GM19351 (cell line): Measurements from ENCODE around the gene DUSP8.

ENCODE experiments used
- ATAC-seq: cut with Tn5 transposase; IDR thresholded peaks from one replicate; pipeline ENCODE4 v1.9.1; 2021; ENCODE audit warnings: mild to moderate bottlenecking, moderate library complexity; ENCODE audit not compliant: unreplicated experiment

Gene DUSP8

DNA sequence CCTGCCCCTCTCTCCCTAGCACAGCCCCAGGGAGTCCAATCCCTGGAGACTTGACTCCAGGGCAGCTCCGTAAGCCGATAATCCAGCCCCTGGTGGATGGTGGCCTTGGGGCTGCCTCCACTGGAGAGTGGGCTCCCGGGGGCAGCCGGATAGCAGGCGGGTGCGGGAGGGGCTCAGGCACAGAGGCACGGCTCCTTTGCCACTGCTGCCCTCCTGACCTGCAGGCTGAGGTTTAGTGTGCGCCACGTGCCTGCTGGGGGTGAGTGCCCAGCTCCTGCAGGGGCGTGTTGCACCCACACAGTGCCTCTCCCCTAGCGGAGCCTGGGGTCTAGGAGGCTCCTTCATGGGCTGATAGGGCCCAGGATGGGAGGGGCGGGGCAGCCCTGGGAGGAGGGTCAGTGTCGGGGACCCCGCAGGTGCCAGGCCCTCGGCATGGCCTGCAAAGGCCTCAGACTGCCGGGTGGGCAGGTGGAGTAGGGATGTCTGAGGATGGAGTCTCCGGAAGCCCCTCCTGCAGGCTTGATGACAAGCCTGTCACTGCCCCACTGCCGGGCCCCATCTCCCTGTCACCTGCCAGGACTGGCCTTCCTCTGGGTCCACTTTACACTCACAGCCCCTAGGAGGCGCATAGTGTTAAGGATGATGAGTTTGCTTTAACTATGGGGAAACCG, 5.6 kb downstream of the DUSP8 start:
- ATAC-seq: no peak

DNA sequence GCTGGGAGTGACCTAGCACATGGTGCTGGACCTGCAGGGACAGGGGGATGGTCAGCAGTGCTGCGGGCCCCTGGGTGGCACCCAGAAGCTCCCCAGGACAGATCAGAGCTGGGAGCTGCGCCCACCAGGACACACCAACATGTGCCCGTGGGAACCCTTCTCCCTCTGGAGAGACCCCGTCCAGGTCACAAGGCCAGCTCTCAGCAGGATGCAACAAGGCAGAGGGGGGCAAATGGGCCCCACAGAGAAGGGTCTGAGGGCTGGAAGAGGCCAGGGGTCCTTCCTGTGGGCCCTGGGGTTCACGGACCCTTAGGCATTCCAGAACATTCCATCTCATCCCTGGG, 6.2 kb downstream of the DUSP8 start:
- ATAC-seq: no peak

DNA sequence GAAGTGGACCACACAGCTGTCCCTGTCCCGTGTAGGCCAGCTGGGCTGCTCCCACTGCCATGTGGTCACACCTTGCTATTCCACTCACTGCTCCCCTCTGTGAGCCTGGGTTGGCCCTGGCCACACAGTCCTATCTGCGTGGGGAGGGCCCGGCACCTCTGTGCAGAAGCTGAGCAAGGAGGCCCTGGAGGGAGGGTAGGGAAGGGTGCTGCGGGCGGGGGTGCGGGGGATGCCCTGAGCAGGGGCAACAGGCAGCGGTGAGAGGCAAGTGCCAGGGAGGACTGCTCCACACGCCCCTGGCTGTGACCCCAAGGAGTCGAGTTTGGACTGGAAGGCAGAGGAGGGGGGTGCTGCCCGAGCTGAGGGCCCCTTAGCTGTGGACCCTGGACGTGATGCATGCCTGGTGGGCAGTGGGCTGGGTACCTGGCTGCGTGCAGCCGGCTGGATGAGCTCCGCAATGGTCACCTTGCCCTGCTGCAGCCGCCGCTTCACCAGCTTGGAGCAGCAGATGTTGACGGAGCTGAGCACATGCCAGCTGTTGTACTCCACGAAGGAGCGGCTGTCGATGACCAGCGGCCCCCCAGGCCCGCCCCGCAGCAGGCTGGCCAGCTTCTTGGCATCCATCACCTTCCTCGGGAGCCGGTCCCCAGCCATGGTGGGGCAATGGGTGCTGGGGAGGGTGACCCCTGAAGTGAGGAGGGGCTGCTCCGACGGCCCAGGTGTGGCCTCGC, 6.7 kb downstream of the DUSP8 start:
- no peak for ATAC-seq

DNA sequence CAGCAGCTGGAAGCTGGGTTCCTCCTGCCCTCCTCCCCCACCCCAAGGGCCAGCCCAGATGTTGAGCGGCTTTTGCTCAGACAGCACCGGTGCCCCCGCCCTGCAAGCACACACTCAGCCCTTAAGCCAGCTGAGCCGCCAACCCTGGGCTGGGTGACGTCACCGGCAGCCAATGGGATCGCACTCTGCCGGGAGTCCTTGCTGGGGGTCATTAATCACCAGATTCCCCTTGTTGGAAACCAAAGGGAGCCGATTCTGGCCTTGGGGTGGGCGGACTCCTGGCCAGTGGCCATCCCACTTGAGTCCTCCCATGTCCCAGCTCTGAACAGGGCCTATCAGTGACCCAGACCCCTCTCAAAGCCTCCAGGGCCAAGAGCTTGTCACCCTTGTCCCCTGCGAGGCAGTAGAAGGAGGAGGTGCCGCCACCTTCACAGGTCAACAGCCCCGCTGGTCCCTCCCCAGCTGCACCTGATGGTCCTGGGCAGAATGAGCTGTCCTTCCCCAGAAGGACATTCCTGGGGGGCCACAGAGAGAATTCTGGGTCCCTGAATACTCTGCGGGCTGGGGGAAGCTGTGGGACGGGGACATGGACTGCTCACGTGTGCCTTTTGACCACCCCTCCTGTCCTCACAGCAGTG, 7.4 kb downstream of the DUSP8 start:
- ATAC-seq: no peak

DNA sequence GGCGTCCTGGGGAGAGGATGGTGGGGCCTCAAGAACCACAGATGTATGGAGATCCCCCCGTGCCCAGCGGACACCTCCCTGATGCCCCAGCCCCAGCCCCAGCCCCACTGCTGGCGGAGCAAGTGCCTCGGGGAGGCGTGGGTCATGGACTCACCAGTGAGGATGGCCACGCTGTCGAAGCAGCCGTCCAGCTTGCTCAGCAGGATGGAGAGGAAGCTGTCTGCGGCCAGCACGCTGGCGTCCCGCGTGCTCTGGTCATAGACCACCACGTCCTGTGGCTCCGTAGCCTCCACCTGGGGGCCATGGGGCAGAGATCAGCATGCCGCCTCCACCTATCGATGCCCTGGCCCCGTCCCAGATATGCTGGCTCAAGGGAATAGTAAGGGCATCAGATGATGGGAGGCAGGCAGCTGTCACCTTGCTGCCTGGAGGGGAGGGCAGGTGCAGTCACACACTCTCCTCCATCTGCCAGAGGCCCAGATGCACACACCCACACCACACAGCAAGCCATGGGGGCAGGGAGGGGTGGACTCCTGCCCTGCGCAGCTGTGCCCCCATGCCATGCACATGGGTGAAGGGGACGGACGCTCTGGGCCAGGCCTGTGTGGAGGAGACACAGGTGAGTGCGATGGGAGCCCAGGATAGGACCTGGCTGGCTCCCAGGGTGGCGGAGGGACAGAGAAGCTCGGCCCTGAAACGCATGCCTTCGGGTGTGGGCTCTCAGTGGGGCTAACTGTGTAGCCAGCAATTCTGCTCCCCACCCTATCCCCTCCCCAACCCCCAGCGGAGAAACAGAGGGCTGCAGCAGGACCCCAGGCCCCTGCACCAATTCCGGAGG, 8.2 kb downstream of the DUSP8 start:
- ATAC-seq: no peak

DNA sequence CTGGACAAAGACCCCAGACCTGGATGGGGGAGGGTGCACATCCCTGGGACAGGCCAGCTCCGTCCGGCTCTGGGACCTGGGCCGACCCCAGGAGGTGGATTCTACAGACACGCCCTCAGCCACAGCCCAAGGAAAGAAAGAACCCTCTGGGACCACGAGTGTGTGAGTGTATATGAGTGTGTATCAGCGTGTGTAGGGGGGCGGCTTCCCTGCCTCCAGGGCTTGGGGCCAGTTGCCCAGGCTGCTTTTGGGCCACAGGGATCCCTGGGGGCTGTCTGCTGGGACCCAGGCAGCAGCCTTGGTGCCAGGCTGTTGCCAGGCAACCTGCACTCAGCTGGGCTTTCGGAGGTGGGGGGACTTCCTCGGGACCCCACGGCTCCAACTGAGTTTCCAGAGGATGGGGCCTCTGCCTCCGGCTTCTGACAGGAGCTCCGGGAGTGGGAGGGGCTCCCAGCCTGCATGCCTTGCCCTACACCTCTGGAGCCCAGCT, 8.9 kb downstream of the DUSP8 start:
- ATAC-seq: no peak

DNA sequence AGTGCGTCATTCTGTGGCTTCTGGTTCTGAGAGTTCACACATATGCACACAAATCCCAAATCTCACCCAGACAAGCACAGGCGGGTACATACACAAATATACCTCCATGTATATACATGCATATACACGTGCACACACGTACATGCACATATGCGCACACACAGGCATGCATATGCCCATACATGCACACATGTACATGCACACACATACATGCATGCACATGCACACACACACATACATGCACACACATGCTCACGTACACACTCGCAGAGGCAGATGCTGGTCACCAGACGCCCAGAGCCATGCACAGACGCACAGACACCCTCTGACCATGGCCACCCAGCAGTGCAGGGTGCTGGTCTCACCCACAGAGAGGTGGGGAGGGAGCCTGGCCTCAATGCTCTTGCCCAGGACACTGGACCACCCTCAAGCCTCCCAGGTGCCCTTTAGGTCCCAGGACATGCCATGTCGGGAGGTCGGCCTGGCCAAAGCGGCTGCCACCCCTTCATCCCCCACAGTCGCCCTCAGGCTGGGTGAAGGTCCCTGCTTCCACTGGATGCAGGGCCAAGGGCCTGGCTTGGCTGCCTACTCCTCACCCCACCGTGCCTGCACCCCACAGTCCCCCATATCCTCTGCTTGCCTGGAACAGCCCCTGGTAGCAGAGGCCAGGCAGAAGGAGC, 9.5 kb downstream of the DUSP8 start:
- ATAC-seq: no peak

DNA sequence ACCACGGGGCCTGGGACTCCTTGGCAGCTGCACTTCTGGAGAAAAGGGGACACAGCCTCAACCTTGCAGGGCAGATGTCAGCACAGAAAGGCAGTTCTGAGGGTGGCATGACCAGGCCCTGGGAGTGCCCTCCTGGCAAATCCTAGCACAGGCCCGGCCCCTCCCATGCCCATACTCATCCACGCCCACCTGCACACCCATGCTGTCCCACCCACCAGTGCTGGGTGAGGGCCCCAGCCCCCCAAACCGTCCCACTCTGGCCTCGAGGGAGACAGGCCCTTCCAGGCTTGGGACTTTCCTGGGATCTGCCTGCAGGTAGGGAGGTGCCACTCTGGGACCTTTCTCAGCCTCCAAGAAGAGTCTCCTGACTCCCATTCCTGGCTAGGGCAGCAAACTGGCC, 10.1 kb downstream of the DUSP8 start:
- ATAC-seq: no peak

DNA sequence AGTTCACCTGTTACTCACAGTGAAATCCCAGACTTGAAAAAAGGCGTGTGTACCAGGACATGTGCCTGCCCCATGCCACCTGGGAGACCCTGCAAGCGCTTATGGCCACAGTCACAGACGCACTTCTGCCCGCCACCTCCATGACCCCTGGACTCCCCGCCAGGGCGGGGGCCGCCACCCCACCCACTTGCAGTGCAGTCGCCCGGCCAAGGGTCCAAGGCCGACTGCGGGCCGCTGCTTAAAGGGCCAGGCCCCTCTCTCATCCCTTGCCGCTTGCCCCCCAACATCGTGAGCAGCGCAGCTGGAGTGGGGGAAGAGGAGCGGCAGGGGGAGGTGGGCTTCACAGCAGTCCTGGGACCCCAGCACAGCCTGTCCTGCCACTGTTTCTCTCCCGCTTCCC, 10.8 kb downstream of the DUSP8 start:
- ATAC-seq: no peak

DNA sequence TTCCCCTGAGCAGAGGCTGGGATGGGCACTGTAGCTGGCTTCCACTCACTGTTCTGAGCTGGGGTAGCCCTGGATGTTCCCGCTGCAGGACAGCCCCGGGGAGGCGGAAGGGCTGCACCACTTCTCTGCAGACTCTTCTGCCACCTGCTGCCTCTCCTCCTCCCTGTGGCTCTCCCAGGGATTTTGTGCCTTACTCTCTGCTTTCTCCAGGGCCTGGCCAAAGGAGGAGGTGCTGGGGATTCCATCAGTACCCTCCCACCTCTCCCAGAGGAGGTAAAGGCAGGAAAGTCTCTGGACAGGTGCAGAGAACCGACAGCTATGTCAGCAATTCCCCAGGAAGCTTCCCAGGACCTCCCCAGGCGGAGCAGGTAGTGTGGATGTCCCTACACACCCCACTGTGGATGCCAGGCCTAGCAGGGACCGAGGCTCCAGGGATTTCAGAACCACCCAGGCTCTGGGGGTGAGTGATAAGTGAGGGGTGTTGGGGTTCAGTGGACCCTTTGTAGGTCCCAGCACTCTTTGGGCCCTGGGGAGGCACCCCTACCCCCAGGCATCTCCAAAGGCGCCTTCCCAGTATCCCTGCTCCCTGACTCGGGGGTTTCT, 11.3 kb downstream of the DUSP8 start:
- no peak for ATAC-seq

DNA sequence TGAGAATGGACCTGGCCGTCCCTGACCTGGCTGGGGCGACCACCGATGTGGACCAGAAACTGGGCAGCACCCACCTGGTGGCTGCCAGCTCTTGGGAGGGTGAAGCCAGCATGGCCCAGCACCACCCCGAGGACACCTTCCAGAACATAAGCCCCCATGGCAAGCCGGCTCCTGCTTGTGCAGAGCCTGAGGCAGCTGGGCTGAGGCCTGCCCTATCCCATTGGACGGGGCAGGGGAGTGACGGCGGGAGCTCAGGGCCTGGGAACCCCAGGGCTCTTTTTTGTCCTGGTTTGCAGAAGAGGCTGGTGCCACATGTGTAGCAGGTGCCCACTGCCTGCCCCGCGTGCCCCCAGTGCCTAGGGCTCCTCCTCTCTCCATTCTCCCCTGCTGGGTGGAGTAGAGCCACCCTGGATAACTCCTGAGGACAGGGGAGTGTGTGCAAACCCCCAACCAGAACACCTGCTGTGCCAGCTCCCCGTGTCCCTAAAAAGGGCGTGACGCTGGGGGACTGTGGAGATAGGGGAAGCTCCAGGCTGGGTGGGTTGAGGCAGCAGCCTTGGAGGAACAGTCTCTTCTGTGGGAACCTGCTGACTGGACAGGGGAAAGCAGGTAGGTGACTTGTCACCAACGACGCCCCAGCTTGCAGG, 11.9 kb downstream of the DUSP8 start:
- no peak for ATAC-seq

DNA sequence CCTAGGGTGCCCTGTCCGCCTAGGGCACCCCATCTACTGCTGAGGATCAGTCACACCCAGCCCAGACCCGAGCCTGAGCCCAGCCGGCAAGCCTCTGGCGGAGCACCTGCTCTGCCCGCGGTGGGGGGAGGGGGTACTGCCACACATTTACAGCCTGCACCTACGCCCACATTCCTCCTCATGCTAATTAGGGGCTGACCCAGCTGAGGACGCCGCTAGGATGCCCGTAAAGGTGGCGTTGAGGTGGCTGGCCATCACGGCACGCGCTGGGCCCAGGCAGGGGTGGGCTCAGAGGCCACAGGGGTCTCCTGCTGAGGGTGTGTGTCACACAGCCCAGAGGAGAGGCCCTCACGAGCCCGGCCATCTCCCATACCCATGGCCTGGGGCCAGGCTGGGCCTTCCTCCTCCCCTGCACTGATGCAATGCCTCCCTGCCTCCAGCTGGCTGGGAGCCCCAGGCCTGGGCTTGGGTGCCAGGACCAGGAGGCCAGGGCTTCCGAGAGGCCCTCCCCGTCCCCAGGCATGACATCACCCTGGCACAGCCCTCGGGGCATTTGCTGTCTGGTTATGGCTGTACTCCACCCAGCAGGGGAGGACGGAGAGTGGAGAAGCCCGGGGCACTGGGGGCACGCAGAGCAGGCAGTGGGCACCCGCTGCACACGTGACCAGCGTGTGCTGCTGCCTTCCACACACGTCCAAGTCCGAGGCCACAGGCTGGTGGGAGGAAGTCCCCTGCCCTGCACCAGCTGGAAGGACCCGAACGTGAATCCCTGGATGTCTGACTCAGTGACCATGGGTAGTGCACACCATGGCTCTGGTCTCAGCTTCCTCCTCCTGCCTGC, 12.7 kb downstream of the DUSP8 start:
- no peak for ATAC-seq

DNA sequence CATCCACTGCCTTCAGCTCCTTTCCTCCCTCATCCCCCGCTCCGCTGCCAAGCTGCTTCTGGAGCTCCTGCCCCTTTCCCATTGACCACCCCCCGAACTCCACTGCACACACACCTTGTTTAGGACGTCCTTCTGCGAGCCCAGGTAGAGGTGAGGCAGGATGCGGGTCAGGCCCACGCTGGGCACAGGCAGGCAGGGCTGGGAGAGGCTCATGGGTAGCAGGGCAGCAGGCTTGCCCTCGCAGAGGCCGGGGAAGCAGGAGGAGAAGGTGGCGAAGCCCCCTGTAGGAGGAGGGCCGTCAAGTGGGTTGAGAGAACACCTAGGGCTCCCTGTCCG, 13.3 kb downstream of the DUSP8 start:
- ATAC-seq: no peak

DNA sequence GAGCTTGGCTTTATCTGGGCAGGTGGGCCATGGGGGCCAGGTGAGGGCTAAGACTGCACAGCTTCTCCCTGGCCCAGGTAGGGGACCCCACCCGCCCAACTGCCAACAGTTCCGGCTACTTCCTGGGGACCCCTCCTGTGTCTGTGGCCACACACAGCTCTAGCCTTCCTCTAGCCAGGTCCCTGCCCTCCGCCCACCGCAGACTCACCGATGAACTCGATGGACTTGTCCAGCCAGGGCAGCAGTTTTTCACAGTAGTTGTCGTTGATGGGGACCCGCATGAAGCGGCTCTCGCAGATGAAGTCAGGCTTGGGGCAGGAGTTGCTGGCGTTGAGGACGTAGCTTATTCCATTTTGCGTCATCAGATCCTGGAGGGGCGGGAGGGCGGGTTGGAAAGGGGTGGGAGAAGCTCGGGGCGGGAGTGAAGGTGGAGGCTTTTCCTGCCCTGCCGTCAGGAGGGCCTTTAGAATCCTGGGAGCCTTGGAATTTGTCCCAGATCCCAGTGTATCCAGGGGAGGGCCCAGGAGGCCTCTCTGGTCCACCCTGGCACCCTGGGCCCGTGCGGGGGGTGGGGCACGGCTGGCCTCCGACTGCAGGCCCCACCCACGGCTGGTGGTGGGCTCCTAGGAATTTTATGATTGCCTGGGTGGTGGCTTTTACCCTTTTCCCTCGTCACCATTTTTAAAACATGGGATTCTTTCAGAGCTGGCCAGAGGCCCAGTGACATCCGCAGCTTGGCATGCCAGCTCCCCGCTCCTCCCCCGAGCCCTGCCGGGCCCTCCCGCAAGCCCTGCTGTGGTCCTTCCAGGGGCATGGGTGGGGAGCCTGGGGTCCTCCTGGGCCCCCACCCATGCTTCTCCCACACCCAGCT, 13.9 kb downstream of the DUSP8 start:
- ATAC-seq: no peak

DNA sequence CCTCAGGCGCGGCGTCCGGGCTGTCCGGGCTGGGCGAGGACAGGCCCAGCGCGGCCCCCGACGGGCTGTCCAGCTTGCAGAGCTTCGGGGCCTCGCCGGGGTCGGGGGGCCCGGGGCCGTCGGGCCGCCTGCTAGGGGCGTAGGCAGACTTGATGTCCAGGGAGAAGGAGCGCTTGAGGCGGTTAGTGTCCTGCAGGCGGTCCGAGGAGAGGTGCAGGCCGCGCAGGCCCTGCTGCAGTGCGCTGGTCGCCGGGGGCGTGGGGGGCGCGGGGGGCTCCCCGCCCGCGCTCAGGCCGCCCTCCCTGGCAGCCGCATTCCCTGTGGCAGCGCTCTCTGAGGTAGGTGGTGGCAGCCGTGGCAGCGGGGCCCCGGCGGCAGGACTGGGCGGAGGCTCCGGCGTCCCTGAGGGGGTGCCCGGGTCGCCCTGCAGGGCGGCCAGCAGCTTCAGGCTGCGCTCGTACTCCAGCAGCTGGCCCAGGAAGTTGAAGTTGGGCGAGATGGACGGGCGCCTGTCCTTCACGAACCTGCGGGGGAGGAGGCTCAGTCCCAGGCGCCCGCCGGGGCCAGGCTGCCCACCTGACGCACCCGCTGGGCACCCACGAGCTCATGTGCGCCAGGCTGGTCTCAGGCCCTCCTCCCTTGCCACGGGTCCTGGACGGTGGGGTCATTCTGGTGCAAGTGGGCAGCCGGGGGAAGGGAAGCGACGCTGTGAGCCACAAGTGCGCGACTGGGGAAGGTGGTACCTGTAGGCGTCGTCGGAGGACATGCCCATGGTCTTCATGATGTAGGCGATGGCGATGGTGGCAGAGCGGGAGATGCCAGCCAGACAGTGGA, 14.8 kb downstream of the DUSP8 start:
- no peak for ATAC-seq

DNA sequence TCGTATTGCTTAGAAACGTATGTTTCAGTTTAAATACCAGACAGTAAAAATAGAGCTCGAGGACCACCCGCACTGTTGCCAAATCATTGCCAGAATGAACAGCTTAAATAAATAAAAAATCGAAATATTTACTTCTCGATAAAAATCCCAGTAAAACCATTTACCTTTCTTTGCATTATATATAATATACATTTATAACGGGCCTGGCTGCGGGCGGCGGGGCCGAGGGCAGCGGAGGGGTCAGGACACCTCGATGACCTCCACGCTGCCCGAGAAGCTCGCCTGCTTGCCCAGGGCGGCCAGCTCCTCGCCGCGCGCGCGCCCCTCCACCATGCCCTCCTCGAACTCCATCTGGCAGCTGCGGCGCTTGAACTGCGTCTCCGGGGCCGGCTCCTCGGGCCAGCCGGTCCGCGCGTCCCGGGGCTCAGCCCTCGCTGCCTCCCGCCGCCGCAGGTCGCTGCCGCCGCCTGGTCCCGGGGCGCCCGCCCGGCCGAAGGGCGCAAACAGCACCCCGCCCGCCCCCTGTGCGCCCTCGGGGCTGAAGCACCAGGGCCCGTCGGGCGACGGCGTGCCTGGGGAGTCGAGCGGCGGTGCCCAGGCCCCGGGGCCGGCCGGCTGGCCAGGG, 15.7 kb downstream of the DUSP8 start:
- no peak for ATAC-seq

DNA sequence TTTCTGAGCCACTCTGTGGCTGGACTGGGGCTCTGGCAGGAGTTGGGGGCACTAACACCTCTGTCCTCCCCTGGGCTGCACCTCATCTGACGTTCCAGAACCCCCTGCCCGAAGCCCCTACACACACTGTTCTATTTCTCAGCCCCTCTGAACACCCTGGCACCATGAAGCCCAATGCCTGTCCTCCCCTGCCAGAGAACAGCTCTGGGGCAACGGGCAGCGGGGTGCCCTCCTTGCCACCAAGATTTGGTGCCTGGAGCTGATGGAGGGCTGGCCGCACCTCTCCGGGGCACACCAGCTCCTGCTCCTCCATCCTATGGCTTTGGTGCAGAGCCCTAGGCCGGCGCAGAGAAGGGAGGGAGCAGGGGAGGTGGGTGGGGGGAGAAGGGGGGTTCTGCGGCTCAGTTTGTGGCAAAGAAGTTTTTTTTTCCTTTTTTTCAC, 16.3 kb downstream of the DUSP8 start:
- ATAC-seq: no peak
